Hepatocyte (in vitro differentiated cells): ENCODE results near the gene AGAP3.

Experiments
- CTCF ChIP-seq: fragments of 200-600 bp; sonication (generic); IDR thresholded peaks from 2 replicates; pipeline ENCODE4 v1.5.1; 2016; ENCODE audit warnings: antibody characterized with exemption, mild to moderate bottlenecking; ENCODE audit not compliant: poor library complexity
- EZH2 ChIP-seq: fragments of 200-600 bp; sonication (generic); IDR thresholded peaks from 2 replicates; pipeline ENCODE4 v1.6.1; 2016; ENCODE audit warnings: antibody characterized with exemption, mild to moderate bottlenecking, borderline replicate concordance

- TF ChIP-seq CTCF: no peak
- no peak for TF ChIP-seq EZH2
These were observed 102.8 kb downstream of the AGAP3 start for GRCh38 chr7:151189038-151189437.
